HG03571 (cell line): ENCODE results near the gene PRUNE1.
A peak's percentile ranks its signal among the peaks of the same experiment; 100 is the strongest.

Source experiments
- ATAC-seq: cut with Tn5 transposase; IDR thresholded peaks from one replicate; pipeline ENCODE4 v1.9.1; 2021; ENCODE audit not compliant: unreplicated experiment

The PRUNE1 gene

GRCh38 chr1:151005729-151006319, 2.4 kb upstream of the PRUNE1 start:
- ATAC-seq: no peak

- ATAC-seq: no peak
Observed at GRCh38 chr1:151006327-151007052, 1.8 kb upstream of the PRUNE1 start, which contains the start of gene MINDY1. Gene MINDY1, minus strand, starts transcription at chr1:151006902. Its CDS starts 4,285 bp downstream, at chr1:151002617.

- ATAC-seq: no peak
Observed at GRCh38 chr1:151007853-151008243, 401 bp upstream of the PRUNE1 start.

- ATAC-seq: no peak
Observed at GRCh38 chr1:151009206-151009587, 948 bp downstream of the PRUNE1 start.

GRCh38 chr1:151009674-151010345, 1.6 kb downstream of the PRUNE1 start:
- no peak for ATAC-seq

GRCh38 chr1:151010346-151010726, 2.1 kb downstream of the PRUNE1 start:
- no peak for ATAC-seq

GRCh38 chr1:151011154-151011850, 3.1 kb downstream of the PRUNE1 start:
- ATAC-seq: no peak

- ATAC-seq: no peak
Observed at GRCh38 chr1:151012684-151013471, 4.6 kb downstream of the PRUNE1 start.

- ATAC-seq: no peak
Observed at GRCh38 chr1:151013518-151013917, 5.3 kb downstream of the PRUNE1 start.

- ATAC-seq: no peak
Observed at GRCh38 chr1:151024540-151025146, 16.4 kb downstream of the PRUNE1 start.

GRCh38 chr1:151026460-151026859, 18.2 kb downstream of the PRUNE1 start:
- no peak for ATAC-seq

- no peak for ATAC-seq
Observed at GRCh38 chr1:151032164-151032563, 23.9 kb downstream of the PRUNE1 start.

GRCh38 chr1:151035167-151035566, 26.9 kb downstream of the PRUNE1 start:
- ATAC-seq: no peak

- no peak for ATAC-seq
Observed at GRCh38 chr1:151036356-151036755, 28.1 kb downstream of the PRUNE1 start, which contains the start of gene BNIPL. Gene BNIPL, plus strand, starts transcription at chr1:151036586. Its CDS starts 140 bp downstream, at chr1:151036726.

- ATAC-seq: no peak
Observed at GRCh38 chr1:151037032-151037431, 28.8 kb downstream of the PRUNE1 start.

GRCh38 chr1:151039521-151039920, 31.3 kb downstream of the PRUNE1 start:
- no peak for ATAC-seq

- no peak for ATAC-seq
Observed at GRCh38 chr1:151043163-151043562, 34.9 kb downstream of the PRUNE1 start.

- ATAC-seq: peak; percentile 32
Observed at GRCh38 chr1:151047591-151047924, 39.3 kb downstream of the PRUNE1 start, which contains the start of gene C1orf56. Gene C1orf56, plus strand, starts transcription at chr1:151047751. Its CDS starts 97 bp downstream, at chr1:151047848.

GRCh38 chr1:151047925-151048644, 39.8 kb downstream of the PRUNE1 start:
- ATAC-seq: peak; percentile 58

- ATAC-seq: no peak
Observed at GRCh38 chr1:151048645-151049032, 40.4 kb downstream of the PRUNE1 start.
